ENCODE data around the gene CLTA.
A peak's percentile ranks its signal among the peaks of the same experiment; 100 is the strongest.
"Not testable (repeated sequence)": the region's sequence is repeated elsewhere in the genome, so short reads cannot be mapped to it uniquely, and the experiment has no call there.

Gene CLTA

GRCh38 chr9:36247356-36247755, 56.6 kb downstream of the CLTA start:
- no peak for DNase-seq (ENCODE audit: low read depth)

- not testable (repeated sequence) for DNase-seq (ENCODE audit: low read depth)
Measured at GRCh38 chr9:36248061-36248460, 57.3 kb downstream of the CLTA start.

- DNase-seq (ENCODE audit: low read depth) = no peak
Measured at GRCh38 chr9:36249189-36249588, 58.5 kb downstream of the CLTA start.

- no peak for DNase-seq (ENCODE audit: low read depth)
Measured at GRCh38 chr9:36250079-36250478, 59.4 kb downstream of the CLTA start.

- no peak for DNase-seq (ENCODE audit: low read depth)
Measured at GRCh38 chr9:36251428-36251827, 60.7 kb downstream of the CLTA start.

- peak; percentile 94 for DNase-seq (ENCODE audit: low read depth)
Measured at GRCh38 chr9:36258208-36258995, 67.7 kb downstream of the CLTA start, which contains the start of gene GNE. Gene GNE, minus strand, starts transcription at chr9:36258448. Its CDS starts 9,093 bp downstream, at chr9:36249355.

GRCh38 chr9:36258996-36259533, 68.3 kb downstream of the CLTA start:
- no peak for DNase-seq (ENCODE audit: low read depth)

Measured in T-helper 22 cell (primary cell).